MM.1S (cell line): ENCODE results near the gene GASK1A.

Source experiments
- DNase-seq: peaks from one replicate; pipeline ENCODE4 v3.0.0-alpha.2; 2015
- H2AFZ ChIP-seq: fragments of 300-600 bp; sonication (generic); 2 replicates; pipeline ENCODE4 v1.6.0; 2016; ENCODE audit warnings: antibody characterized with exemption, low read length
- H3F3A ChIP-seq: fragments of 300-600 bp; sonication (generic); 2 replicates; pipeline ENCODE4 v1.6.1; 2016; ENCODE audit warnings: mild to moderate bottlenecking, antibody characterized with exemption, low read length, moderate library complexity, mixed read lengths; ENCODE audit not compliant: insufficient read depth
- H3K27ac ChIP-seq: fragments of 300-600 bp; sonication (generic); 2 replicates; pipeline ENCODE4 v1.5.1; 2016; ENCODE audit warnings: mild to moderate bottlenecking, low read length
- H3K27me3 ChIP-seq: fragments of 300-600 bp; sonication (generic); replicated peaks from 2 replicates; pipeline ENCODE4 v1.6.0; 2016; ENCODE audit warnings: low read length; ENCODE audit not compliant: insufficient read depth
- H3K36me3 ChIP-seq: fragments of 300-600 bp; sonication (generic); replicated peaks from 2 replicates; pipeline ENCODE4 v1.6.1; 2016; ENCODE audit warnings: mild to moderate bottlenecking, low read length, mixed read lengths; ENCODE audit not compliant: insufficient read depth
- H3K4me1 ChIP-seq: fragments of 300-600 bp; sonication (generic); 2 replicates; pipeline ENCODE4 v1.6.1; 2016; ENCODE audit warnings: low read length, mixed read lengths
- H3K4me2 ChIP-seq: fragments of 300-600 bp; sonication (generic); 2 replicates; pipeline ENCODE4 v1.6.0; 2016; ENCODE audit warnings: low read depth, low read length
- H3K4me3 ChIP-seq: fragments of 300-600 bp; sonication (generic); 2 replicates; pipeline ENCODE4 v1.5.1; 2016; ENCODE audit warnings: low read length, mixed read lengths
- H3K79me2 ChIP-seq: fragments of 300-600 bp; sonication (generic); 2 replicates; pipeline ENCODE4 v1.6.1; 2016; ENCODE audit warnings: mixed run types, low read length, mixed read lengths
- H3K9ac ChIP-seq: fragments of 300-600 bp; sonication (generic); 2 replicates; pipeline ENCODE4 v1.6.1; 2016; ENCODE audit warnings: low read length, mixed read lengths
- H3K9me2 ChIP-seq: fragments of 300-600 bp; sonication (generic); replicated peaks from 2 replicates; pipeline ENCODE4 v1.6.1; 2016; ENCODE audit warnings: mild to moderate bottlenecking, low read length, mixed read lengths; ENCODE audit not compliant: insufficient read depth
- H3K9me3 ChIP-seq: fragments of 300-600 bp; sonication (generic); replicated peaks from 2 replicates; pipeline ENCODE4 v1.6.1; 2016; ENCODE audit warnings: mild to moderate bottlenecking, low read length, mixed read lengths; ENCODE audit not compliant: insufficient read depth
- H4K20me1 ChIP-seq: fragments of 300-600 bp; sonication (generic); 2 replicates; pipeline ENCODE4 v1.6.1; 2016; ENCODE audit warnings: mild to moderate bottlenecking, low read length, moderate library complexity, mixed read lengths; ENCODE audit not compliant: insufficient read depth
- EZH2 ChIP-seq: fragments of 300-600 bp; sonication (generic); optimal IDR thresholded peaks from 2 replicates; pipeline ENCODE3; 2017; ENCODE audit warnings: low read depth, mild to moderate bottlenecking, antibody characterized with exemption, low read length, mixed read lengths
- EZH2phosphoT487 ChIP-seq: fragments of 300-600 bp; sonication (generic); IDR thresholded peaks from 2 replicates; pipeline ENCODE4 v1.6.1; 2018; ENCODE audit warnings: antibody characterized with exemption, low read length
- TF ChIP-seq, protein P1 (sequence below): fragments of 300-600 bp; sonication (generic); IDR thresholded peaks from 2 replicates; pipeline ENCODE4 v1.5.1; 2016; ENCODE audit warnings: antibody characterized with exemption, low read length, mixed read lengths

Gene GASK1A

GRCh38 chr3:42980909-42981308 lies 1.8 kb downstream of the GASK1A start:
- H2AFZ ChIP-seq: no peak overlapping the region
- no peak overlapping the region for H3K4me3 ChIP-seq
- no peaks in the 10 kb centered on the region for H3K4me1 ChIP-seq
- no peaks in the 10 kb centered on the region for H3K9me2 ChIP-seq
- no peaks in the 10 kb centered on the region for H3K9me3 ChIP-seq
- no peak overlapping the region for H3K27ac ChIP-seq
- 0 out of 2 replicates have a peak, but pooled peaks cover 6% of the 10 kb centered on the region for H3K27me3 ChIP-seq
- H3F3A ChIP-seq: no peaks in the 10 kb centered on the region
- H3K36me3 ChIP-seq: no peaks in the 10 kb centered on the region
- no peaks in the 10 kb centered on the region for H4K20me1 ChIP-seq
- DNase-seq: no peak
- no peak overlapping the region for H3K4me2 ChIP-seq
- no peaks in the 10 kb centered on the region for H3K79me2 ChIP-seq
- TF ChIP-seq EZH2 (no peak), EZH2phosphoT487 (no peak)
- TF ChIP-seq, protein P1, sequence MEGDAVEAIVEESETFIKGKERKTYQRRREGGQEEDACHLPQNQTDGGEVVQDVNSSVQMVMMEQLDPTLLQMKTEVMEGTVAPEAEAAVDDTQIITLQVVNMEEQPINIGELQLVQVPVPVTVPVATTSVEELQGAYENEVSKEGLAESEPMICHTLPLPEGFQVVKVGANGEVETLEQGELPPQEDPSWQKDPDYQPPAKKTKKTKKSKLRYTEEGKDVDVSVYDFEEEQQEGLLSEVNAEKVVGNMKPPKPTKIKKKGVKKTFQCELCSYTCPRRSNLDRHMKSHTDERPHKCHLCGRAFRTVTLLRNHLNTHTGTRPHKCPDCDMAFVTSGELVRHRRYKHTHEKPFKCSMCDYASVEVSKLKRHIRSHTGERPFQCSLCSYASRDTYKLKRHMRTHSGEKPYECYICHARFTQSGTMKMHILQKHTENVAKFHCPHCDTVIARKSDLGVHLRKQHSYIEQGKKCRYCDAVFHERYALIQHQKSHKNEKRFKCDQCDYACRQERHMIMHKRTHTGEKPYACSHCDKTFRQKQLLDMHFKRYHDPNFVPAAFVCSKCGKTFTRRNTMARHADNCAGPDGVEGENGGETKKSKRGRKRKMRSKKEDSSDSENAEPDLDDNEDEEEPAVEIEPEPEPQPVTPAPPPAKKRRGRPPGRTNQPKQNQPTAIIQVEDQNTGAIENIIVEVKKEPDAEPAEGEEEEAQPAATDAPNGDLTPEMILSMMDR: no peak
- H3K9ac ChIP-seq: no peak overlapping the region

- H3K9me2 ChIP-seq: no peaks in the 10 kb centered on the region
- TF ChIP-seq EZH2phosphoT487 (no peak), EZH2 (no peak)
- TF ChIP-seq, protein P1: no peak
- no peak overlapping the region for H3K27ac ChIP-seq
- H3K9ac ChIP-seq: no peak overlapping the region
- no peaks in the 10 kb centered on the region for H3F3A ChIP-seq
- H3K36me3 ChIP-seq: no peaks in the 10 kb centered on the region
- no peak overlapping the region for H3K4me2 ChIP-seq
- H3K9me3 ChIP-seq: no peaks in the 10 kb centered on the region
- 0 out of 2 replicates have a peak, but pooled peaks cover 6% of the 10 kb centered on the region for H3K27me3 ChIP-seq
- H3K4me3 ChIP-seq: no peak overlapping the region
- no peak for DNase-seq
- H2AFZ ChIP-seq: no peak overlapping the region
- no peaks in the 10 kb centered on the region for H3K4me1 ChIP-seq
- no peaks in the 10 kb centered on the region for H4K20me1 ChIP-seq
- no peaks in the 10 kb centered on the region for H3K79me2 ChIP-seq
Measured at GRCh38 chr3:42982645-42983412, 3.7 kb downstream of the GASK1A start.

GRCh38 chr3:42983927-42984326 lies 4.8 kb downstream of the GASK1A start:
- Histone ChIP-seq H3F3A (no peaks in the 10 kb centered on the region), H3K9me3 (no peaks in the 10 kb centered on the region), H4K20me1 (no peaks in the 10 kb centered on the region), H3K4me2 (no peak overlapping the region), H3K27ac (no peak overlapping the region), H3K9me2 (no peaks in the 10 kb centered on the region), H3K4me3 (no peak overlapping the region), H2AFZ (no peak overlapping the region), H3K79me2 (no peaks in the 10 kb centered on the region), H3K4me1 (no peaks in the 10 kb centered on the region), H3K36me3 (no peaks in the 10 kb centered on the region), H3K27me3 (no peaks in the 10 kb centered on the region), H3K9ac (no peak overlapping the region)
- DNase-seq: no peak
- TF ChIP-seq EZH2: no peak
- no peak for TF ChIP-seq EZH2phosphoT487
- TF ChIP-seq, protein P1: no peak
